Amygdala (tissue), 56 donors: ENCODE results near the gene TRIM43B.
A peak's percentile ranks its signal among the peaks of the same experiment; 100 is the strongest.
"Not testable (repeated sequence)": the region's sequence is repeated elsewhere in the genome, so short reads cannot be mapped to it uniquely, and the experiment has no call there.

Source experiments
- DNase-seq, 56 donors: peaks; one replicate each; lab custom pipeline; 2025; lab: John Stamatoyannopoulos, UW

The TRIM43B gene

GRCh38 chr2:95434507-95435076 is 50.0 kb downstream of the TRIM43B start:
- peak in 2 of 56 donors; percentile 26 to 46 for DNase-seq

- not testable (repeated sequence) for DNase-seq
These were observed 50.6 kb downstream of the TRIM43B start for GRCh38 chr2:95433973-95434372.

- DNase-seq: not testable (repeated sequence)
These were observed 51.2 kb downstream of the TRIM43B start for GRCh38 chr2:95433373-95433772.

- not testable (repeated sequence) for DNase-seq
These were observed 54.6 kb downstream of the TRIM43B start for GRCh38 chr2:95429748-95430467.

- DNase-seq: not testable (repeated sequence)
These were observed 57.2 kb downstream of the TRIM43B start for GRCh38 chr2:95427196-95427867.
